NT2/D1 (cell line): ENCODE results near the gene IRF2.

Experiments used
- YY1 ChIP-seq: IDR thresholded peaks from 2 replicates; pipeline ENCODE4 v1.6.1; 2011; ENCODE audit not compliant: insufficient read length, insufficient read depth
- ZNF274 ChIP-seq: IDR thresholded peaks from 2 replicates; pipeline ENCODE4 v1.6.1; 2011; ENCODE audit warnings: mild to moderate bottlenecking, low read depth, low read length

GRCh38 chr4:184472614-184473498 is 1.5 kb downstream of the IRF2 start:
- TF ChIP-seq ZNF274 (no peak), YY1 (no peak)
